NOMO-1 treated with dmso at 0.1 percent for 144 hours (cell line): ENCODE results near the gene CCDC192.

ENCODE experiments used
- DNase-seq: peaks from one replicate; lab custom pipeline; 2025; ENCODE audit not compliant: unreplicated experiment; lab: John Stamatoyannopoulos, UW

CCDC192 gene

GRCh38 chr5:127805448-127805847 lies 102.3 kb downstream of the CCDC192 start:
- DNase-seq: no peak

GRCh38 chr5:127806776-127807175 lies 103.6 kb downstream of the CCDC192 start:
- no peak for DNase-seq

- DNase-seq: no peak
Observed at GRCh38 chr5:127809533-127809932, 106.3 kb downstream of the CCDC192 start.

- no peak for DNase-seq
Observed at GRCh38 chr5:127810017-127810416, 106.8 kb downstream of the CCDC192 start.

GRCh38 chr5:127810707-127811490 lies 107.7 kb downstream of the CCDC192 start:
- DNase-seq: peak; percentile 88

- DNase-seq: no peak
Observed at GRCh38 chr5:127812570-127812969, 109.4 kb downstream of the CCDC192 start.

GRCh38 chr5:127813633-127814587 lies 110.7 kb downstream of the CCDC192 start:
- no peak for DNase-seq

GRCh38 chr5:127814588-127814973 lies 111.4 kb downstream of the CCDC192 start:
- DNase-seq: no peak

GRCh38 chr5:127820910-127821553 lies 117.8 kb downstream of the CCDC192 start:
- no peak for DNase-seq

GRCh38 chr5:127821896-127822295 lies 118.7 kb downstream of the CCDC192 start:
- DNase-seq: no peak

GRCh38 chr5:127824126-127824525 lies 120.9 kb downstream of the CCDC192 start:
- no peak for DNase-seq

- DNase-seq: no peak
Observed at GRCh38 chr5:127826011-127826410, 122.8 kb downstream of the CCDC192 start.

- no peak for DNase-seq
Observed at GRCh38 chr5:127827451-127827850, 124.3 kb downstream of the CCDC192 start.

- DNase-seq: no peak
Observed at GRCh38 chr5:127830157-127830556, 127.0 kb downstream of the CCDC192 start.

- no peak for DNase-seq
Observed at GRCh38 chr5:127830829-127831598, 127.8 kb downstream of the CCDC192 start.

- DNase-seq: peak; percentile 61
Observed at GRCh38 chr5:127832067-127832466, 128.9 kb downstream of the CCDC192 start.

- DNase-seq: no peak
Observed at GRCh38 chr5:127834094-127834531, 130.9 kb downstream of the CCDC192 start.

- DNase-seq: no peak
Observed at GRCh38 chr5:127834554-127834953, 131.4 kb downstream of the CCDC192 start.

GRCh38 chr5:127838661-127839060 lies 135.5 kb downstream of the CCDC192 start:
- no peak for DNase-seq

- DNase-seq: no peak
Observed at GRCh38 chr5:127839072-127839471, 135.9 kb downstream of the CCDC192 start.
